ENCODE measurements around the gene GTF2IRD1. TPM values are rescaled to one million over a fixed set of nuclear protein-coding genes. Genes with fewer than 3 reads are reported as not detected.

The GTF2IRD1 gene
- total RNA-seq, 2 donors from 2014 or later, result 0.89 to 2.2 TPM

DNA sequence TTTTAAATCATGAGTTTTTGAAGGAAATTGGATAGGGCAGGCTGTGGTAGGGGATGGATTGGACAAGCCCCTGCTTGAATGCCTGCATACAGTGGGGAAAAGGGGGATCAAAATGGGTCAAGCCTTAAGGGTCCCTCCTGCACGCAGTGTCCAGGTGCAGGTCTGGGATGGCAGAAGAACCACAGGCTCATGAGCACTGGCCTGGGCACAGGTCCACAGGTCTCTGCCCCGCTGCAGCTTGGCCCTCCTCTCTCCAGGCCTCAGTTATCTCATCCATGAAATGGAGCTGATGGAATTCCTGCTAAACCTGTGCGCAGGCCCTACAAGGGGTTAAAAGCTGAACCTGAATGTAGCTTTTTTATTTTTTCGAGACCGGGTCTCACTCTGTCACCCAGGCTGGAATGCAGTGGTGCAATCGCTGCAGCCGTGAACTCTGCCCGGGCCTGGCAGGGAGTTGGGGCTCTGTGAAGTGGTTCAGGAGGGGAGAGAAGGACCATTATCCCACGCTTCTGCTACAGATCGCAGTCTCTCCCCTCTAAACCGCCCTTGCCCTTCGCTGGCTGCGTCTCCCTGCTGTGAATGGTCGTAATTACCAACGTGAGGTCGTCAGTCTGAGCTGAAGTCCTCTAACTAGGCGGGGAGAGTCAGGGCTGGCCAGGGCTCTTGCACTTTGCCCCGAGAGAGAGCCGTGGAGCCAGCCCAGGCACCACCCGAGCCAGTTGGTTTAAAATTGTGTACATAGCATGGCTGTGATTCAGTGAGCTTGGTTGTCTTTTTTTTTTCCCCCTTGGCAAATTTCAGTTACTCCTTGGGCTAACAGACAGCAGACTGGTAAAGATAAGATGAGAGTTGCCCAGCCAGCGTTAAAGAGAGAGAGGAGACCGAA is 126.3 kb downstream of the GTF2IRD1 start:
- no peak overlapping the region for H3K27ac Mint-ChIP-seq
- ATAC-seq (replicated peaks), result no peak
- no peaks in the 10 kb centered on the region for H3K27me3 Mint-ChIP-seq
- H3K36me3 Mint-ChIP-seq (ENCODE audit: low read depth), result no peaks in the 10 kb centered on the region
- H3K4me1 Mint-ChIP-seq, result peaks cover 5% of the 10 kb centered on the region
- H3K4me3 Mint-ChIP-seq, result no peak overlapping the region
- no peaks in the 10 kb centered on the region for H3K9me3 Mint-ChIP-seq

DNA sequence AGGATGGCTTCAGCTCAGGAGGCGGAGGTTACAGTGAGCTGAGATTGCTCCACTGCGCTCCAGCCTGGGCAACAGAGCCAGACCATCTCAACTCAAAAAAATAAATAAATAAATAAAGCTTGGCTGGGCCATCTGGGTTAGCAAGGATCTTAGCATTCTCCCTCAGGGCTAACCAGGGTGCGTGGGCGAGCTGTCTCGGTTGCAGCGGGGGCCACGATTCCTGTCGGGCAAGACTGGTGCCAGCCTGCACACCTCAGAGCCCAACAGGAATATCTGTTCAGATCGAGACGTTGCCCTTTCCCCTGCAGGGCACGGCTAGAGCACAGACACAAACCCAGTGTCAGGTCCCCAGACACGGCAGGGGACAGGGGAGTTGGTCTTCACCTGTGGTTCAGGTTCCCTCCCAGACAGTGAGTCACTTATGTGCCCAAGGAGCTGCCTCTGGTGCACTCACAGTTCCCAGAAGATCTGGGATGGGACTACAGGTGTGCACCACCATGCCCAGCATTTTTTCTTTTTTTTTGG is 128.3 kb downstream of the GTF2IRD1 start:
- no peak overlapping the region for H3K27ac Mint-ChIP-seq
- H3K36me3 Mint-ChIP-seq (ENCODE audit: low read depth), result no peaks in the 10 kb centered on the region
- H3K27me3 Mint-ChIP-seq, result no peaks in the 10 kb centered on the region
- no peak overlapping the region for H3K4me3 Mint-ChIP-seq
- H3K4me1 Mint-ChIP-seq, result no peaks in the 10 kb centered on the region
- H3K9me3 Mint-ChIP-seq, result no peaks in the 10 kb centered on the region
- ATAC-seq (replicated peaks), result no peak

DNA sequence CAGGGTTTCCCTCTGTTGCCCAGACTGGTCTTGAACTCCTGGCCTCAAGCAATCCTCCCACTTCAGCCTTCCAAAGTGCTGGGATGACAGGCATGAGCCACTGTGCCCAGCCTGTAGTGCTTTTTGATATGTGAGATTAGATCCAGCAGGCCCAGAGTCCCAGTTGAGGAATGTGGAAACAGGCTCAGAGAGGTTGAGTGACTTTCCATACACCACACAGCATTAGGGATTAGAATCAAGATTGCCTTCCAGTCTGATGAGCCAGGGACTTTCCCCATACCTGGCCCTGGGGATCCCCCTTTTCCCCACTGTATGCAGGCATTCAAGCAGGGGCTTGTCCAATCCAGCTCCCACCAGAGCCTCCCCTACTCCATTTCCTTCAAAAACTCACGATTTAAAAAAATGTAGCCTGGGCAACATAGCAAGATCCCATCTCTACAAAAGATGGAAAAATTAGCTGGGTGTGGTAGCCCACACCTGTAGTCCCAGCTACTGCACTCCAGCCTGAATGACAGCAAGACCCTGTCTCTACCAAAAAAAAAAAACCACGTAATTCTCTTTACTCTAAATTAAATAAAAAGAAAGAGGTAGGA is 128.8 kb downstream of the GTF2IRD1 start:
- no peak for ATAC-seq (replicated peaks)
- Mint-ChIP-seq H3K27ac (no peak overlapping the region), H3K4me3 (no peak overlapping the region), H3K9me3 (no peaks in the 10 kb centered on the region), H3K4me1 (no peaks in the 10 kb centered on the region), H3K36me3 (ENCODE audit: low read depth) (no peaks in the 10 kb centered on the region), H3K27me3 (no peaks in the 10 kb centered on the region)

DNA sequence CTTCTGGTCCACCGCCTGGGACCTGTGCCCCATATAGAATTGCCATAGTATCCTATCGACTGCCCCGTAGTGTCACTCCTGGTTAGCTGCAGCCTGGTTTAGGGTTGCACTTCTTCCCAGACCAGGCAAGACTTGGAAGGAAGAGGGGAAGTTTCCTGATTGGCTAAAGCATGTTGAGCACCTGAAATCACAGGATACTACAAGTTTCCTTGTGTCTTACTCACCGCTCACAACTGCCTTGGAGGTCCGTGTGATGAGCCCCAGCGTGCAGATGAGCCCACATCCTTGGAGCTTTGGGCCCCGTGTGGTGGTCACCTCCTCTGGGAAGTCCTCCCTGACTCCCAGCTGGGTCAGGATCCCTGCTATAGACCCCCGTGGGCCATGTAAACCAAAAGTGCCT is 129.9 kb downstream of the GTF2IRD1 start:
- Mint-ChIP-seq H3K4me1 (no peaks in the 10 kb centered on the region), H3K27ac (no peak overlapping the region), H3K27me3 (no peaks in the 10 kb centered on the region), H3K4me3 (no peak overlapping the region), H3K9me3 (no peaks in the 10 kb centered on the region), H3K36me3 (ENCODE audit: low read depth) (no peaks in the 10 kb centered on the region)
- no peak for ATAC-seq (replicated peaks)

DNA sequence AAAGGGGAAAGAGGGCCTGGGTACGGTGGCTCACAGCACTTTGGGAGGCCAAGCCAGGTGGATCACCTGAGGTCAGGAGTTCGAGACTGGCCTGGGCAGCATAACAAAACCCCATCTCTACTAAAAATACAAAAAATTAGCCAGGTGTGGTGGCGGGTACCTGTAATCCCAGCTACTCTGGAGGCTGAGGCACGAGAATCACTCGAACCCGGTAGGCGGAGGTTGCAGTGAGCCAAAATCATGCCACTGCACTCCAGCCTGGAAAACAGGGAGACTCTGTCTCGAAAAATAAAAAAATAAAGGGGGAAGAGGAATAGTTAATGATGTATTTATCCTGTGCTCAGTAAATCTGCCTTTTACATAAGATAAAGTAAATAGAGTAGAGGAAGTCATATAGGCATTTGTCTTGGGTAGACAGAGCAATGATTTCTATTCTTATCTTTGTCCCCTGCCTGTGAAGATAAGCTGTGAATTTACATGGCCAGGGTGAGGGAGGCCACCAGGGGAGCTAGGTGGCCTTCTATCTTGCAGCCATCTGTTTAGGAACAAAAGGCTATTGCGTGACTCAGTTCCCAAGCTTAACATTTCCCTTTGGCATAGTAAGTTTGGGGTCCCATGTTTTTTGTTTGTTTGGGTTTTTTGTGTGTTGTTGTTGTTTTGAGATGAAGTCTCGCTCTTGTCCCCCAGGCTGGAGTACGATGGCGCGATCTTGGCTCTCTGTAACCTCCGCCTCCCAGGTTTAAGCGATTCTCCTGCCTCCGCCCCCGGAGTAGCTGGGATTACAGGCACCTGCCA is 130.7 kb downstream of the GTF2IRD1 start:
- H3K27ac Mint-ChIP-seq, result no peak overlapping the region
- no peaks in the 10 kb centered on the region for H3K4me1 Mint-ChIP-seq
- H3K36me3 Mint-ChIP-seq (ENCODE audit: low read depth), result no peaks in the 10 kb centered on the region
- no peaks in the 10 kb centered on the region for H3K9me3 Mint-ChIP-seq
- H3K27me3 Mint-ChIP-seq, result no peaks in the 10 kb centered on the region
- no peak for ATAC-seq (replicated peaks)
- H3K4me3 Mint-ChIP-seq, result no peak overlapping the region

DNA sequence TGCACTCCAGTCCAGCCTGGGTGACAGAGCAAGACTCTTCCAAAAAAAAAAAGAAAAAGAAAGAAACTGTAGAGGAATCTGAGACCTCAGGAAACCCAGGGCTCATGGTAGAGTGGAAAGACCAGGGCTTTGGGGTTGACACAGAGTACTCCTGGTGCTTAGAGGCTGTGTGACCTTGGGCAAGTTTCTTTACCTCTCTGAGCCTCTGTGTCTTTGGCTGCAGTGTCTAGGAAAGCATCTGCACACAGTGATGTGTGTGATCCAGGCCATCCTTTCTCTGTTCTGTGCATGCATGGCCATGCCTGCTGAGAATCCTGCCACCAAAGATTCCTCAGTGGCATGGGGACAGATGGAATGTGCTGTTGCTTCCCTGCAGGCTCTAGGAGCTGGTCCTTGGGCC is 132.1 kb downstream of the GTF2IRD1 start:
- peak overlapping the region; percentile 74 for H3K27ac Mint-ChIP-seq

DNA sequence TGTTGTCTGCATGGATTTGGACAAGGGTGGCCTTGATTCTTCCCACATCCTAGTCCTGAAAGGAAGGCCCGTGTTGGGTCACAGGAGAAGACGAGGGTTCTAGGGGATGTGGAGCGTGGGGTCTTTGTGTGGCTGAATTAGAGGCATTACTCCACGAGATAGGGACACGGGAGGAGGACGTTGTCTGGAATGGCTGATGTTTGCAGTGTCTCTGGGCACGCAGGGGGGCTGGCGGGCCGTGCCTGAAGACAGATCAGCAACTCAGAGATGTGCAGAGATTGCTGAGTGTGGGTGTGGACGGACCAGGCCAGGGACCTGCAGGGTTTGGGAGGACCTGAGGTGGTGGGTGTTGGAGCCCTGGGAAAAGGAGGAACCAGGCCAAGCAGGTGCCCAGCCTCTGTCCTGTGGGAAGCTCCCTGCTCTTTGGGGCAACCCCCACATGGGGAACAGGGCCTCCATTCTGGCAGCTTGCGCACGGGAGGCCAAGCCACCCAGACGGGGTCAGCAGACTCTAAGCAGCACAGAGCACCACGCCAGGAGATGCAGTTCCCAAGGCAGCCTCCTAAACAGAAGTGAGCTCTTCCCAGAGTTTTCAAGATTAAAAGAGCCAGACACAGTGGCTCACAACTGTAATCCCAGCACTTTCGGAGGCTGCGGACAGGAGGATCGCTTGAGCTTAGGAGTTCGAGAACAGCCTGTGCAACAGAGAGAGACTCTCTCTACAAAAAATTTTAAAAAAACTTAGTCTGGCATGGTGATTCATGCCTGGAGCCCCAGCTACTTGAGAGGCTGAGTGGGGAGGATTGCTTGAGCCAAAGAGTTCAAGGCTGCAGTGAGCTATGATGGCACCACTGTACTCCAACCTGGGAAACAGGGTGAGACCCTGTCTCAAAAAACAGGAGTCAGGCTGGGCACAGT is 132.8 kb downstream of the GTF2IRD1 start:
- no peaks in the 10 kb centered on the region for H3K27me3 Mint-ChIP-seq
- no peaks in the 10 kb centered on the region for H3K4me1 Mint-ChIP-seq
- no peak for ATAC-seq (replicated peaks)
- no peak overlapping the region for H3K4me3 Mint-ChIP-seq
- H3K27ac Mint-ChIP-seq, result peak overlapping the region; percentile 74
- H3K36me3 Mint-ChIP-seq (ENCODE audit: low read depth), result no peaks in the 10 kb centered on the region
- H3K9me3 Mint-ChIP-seq, result no peaks in the 10 kb centered on the region

More for the DNA sequence above, 132.1 kb downstream of the GTF2IRD1 start:
- no peaks in the 10 kb centered on the region for H3K36me3 Mint-ChIP-seq (ENCODE audit: low read depth)
- no peak overlapping the region for H3K4me3 Mint-ChIP-seq
- H3K4me1 Mint-ChIP-seq, result no peaks in the 10 kb centered on the region
- no peaks in the 10 kb centered on the region for H3K27me3 Mint-ChIP-seq
- ATAC-seq (replicated peaks), result no peak
- no peaks in the 10 kb centered on the region for H3K9me3 Mint-ChIP-seq

DNA sequence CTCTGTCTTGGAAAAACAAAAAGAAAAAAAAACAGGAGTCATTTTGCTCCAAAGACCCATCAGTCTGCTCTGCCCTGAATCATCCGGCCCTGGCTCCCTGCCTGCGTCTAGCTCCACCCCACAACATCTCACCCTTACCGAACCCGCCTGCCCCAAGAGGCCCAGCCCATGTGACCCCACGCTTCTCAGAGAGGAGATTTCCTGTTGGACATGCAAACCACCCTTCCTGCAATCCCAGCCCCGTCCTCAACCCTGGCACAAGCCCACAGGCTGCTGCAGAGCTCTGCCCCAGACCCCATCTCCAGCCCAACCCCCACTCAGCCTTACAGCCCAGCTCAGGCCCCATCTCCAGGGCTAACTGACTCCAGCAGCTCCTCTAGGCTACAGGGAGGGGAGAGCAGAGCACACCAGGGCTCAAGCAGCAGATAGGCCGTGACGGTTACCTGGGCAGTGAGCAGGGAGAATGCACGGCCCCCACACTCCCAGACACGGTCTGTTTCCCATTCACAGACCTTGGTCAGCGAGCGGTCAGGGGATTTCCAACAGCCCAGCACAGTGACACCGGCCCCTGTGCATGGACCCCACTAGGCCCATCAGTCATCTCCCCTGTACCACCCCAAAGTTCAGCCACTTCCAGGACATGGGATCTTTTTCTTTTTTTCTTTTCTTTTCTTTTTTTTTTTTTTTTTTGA is 133.9 kb downstream of the GTF2IRD1 start:
- no peak overlapping the region for H3K4me3 Mint-ChIP-seq
- no peaks in the 10 kb centered on the region for H3K27me3 Mint-ChIP-seq
- no peak for ATAC-seq (replicated peaks)
- no peaks in the 10 kb centered on the region for H3K36me3 Mint-ChIP-seq (ENCODE audit: low read depth)
- peak overlapping the region; percentile 12 for H3K27ac Mint-ChIP-seq
- no peaks in the 10 kb centered on the region for H3K9me3 Mint-ChIP-seq
- no peaks in the 10 kb centered on the region for H3K4me1 Mint-ChIP-seq

DNA sequence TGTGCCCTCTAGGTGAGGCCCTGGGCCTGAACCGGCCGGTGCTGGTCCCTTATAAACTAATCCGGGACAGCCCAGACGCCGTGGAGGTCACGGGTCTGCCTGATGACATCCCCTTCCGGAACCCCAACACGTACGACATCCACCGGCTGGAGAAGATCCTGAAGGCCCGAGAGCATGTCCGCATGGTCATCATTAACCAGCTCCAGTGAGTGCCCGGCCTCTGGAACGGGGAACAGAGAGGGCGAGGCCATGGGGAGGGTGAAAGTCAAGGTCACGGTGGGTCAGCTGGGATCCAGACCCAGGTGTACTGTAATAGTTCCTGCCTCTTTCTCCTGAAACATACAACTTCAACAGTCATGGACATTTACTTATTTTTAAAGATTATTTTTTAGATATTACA is 137.1 kb downstream of the GTF2IRD1 start:
- no peak overlapping the region for H3K27ac Mint-ChIP-seq
- no peaks in the 10 kb centered on the region for H3K9me3 Mint-ChIP-seq
- no peak overlapping the region for H3K4me3 Mint-ChIP-seq
- ATAC-seq (replicated peaks), result no peak
- no peaks in the 10 kb centered on the region for H3K36me3 Mint-ChIP-seq (ENCODE audit: low read depth)
- H3K27me3 Mint-ChIP-seq, result no peaks in the 10 kb centered on the region
- H3K4me1 Mint-ChIP-seq, result no peaks in the 10 kb centered on the region

DNA sequence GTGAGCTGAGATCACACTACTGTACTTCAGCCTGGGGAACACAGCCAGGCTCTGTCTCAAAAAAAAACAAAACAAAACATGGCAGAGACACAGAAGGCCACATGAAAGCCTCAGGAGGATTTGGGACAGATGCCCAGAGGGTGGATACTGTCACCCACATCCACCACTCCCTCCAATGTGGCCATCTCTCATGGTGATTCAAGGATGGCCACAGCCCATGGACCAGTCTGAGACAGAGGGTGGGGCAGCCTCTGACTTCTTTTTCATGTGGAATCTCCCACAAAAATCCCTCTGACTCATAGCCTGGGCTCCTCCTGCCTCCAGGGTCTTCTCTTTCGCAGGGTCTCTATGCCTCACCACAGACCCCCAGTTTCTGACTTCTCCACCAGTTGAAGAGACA is 144.9 kb downstream of the GTF2IRD1 start:
- Mint-ChIP-seq H3K36me3 (ENCODE audit: low read depth) (no peaks in the 10 kb centered on the region), H3K27ac (no peak overlapping the region), H3K9me3 (no peaks in the 10 kb centered on the region), H3K4me1 (peaks cover 4% of the 10 kb centered on the region), H3K4me3 (no peak overlapping the region), H3K27me3 (no peaks in the 10 kb centered on the region)
- peak; percentile 53 for ATAC-seq (replicated peaks)

DNA sequence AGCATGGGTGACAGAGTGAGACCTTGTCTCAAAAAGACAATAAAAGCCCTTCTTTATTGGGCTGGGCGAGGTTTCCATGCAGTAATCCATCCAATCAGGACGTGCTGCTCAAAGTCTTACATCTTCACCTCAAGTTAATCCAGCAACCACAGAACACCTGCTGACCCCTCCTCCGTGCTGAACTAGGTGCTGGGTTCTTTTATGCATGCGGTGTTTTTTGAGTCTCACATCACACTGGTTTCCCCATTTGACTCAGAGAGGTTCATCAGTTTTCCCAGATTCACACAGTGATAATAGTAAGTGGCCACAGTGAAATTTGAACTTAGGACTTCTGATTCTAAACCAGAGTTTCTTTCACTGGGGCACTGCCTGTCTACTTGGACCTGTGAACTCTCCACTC is 145.5 kb downstream of the GTF2IRD1 start:
- peak; percentile 78 for ATAC-seq (replicated peaks)
- H3K27ac Mint-ChIP-seq, result no peak overlapping the region

DNA sequence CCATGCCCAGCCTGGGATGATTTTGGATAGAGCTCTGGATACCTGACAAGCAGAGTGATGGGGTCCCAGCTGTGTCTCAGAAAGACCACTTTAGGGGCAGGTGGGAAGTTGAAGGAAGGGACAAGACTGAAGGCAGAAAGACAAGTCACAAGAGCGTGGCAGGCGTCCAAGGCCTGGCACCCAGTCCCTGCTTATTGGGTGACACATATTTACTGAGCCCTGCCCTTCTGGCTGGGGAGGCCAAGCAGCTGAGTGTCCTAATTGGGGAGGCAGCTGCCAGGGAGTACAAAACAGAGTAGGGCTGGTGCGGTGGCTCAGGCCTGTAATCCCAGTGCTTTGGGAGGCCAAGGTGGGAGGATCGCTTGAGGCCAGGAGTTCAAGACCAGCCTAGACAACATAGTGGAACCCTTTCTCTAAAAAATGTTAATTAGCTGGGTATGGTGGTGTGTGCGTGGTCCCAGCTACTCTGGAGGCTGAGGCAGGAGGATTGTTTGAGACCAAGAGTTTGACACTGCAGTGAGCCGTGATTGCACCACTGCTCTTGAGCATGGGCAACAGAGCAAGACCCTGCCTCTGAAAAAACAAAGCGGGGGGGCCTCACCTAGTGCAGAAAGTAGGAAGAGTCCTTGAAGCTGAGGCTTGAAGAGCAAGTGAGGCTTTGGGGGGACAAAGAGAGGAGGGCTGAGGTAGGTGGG is 150.8 kb downstream of the GTF2IRD1 start:
- no peaks in the 10 kb centered on the region for H3K27me3 Mint-ChIP-seq
- peaks cover under 1% of the 10 kb centered on the region for H3K4me1 Mint-ChIP-seq
- H3K9me3 Mint-ChIP-seq, result no peaks in the 10 kb centered on the region
- peak overlapping the region; percentile 61 for H3K27ac Mint-ChIP-seq
- no peak for ATAC-seq (replicated peaks)
- peak overlapping the region; percentile 67 for H3K4me3 Mint-ChIP-seq
- H3K36me3 Mint-ChIP-seq (ENCODE audit: low read depth), result no peaks in the 10 kb centered on the region

More for the DNA sequence above, 145.5 kb downstream of the GTF2IRD1 start:
- no peak overlapping the region for H3K4me3 Mint-ChIP-seq
- peaks cover 4% of the 10 kb centered on the region for H3K4me1 Mint-ChIP-seq
- H3K27me3 Mint-ChIP-seq, result no peaks in the 10 kb centered on the region
- H3K9me3 Mint-ChIP-seq, result no peaks in the 10 kb centered on the region
- H3K36me3 Mint-ChIP-seq (ENCODE audit: low read depth), result no peaks in the 10 kb centered on the region
